Neural cell (in vitro differentiated cells): ENCODE results near the gene CD3E.

Experiments
- CTCF ChIP-seq: fragments of 450-650 bp; IDR thresholded peaks from 2 replicates; pipeline ENCODE4 v1.5.1; 2014; ENCODE audit warnings: antibody characterized with exemption, mild to moderate bottlenecking, moderate library complexity; ENCODE audit not compliant: poor library complexity, severe bottlenecking
- EP300 ChIP-seq: fragments of 450-650 bp; conservative IDR thresholded peaks from 2 replicates; pipeline ENCODE4 v1.6.1; 2014; ENCODE audit warnings: antibody characterized with exemption, mild to moderate bottlenecking, moderate library complexity; ENCODE audit not compliant: poor library complexity, severe bottlenecking
- EZH2 ChIP-seq: fragments of 200-600, 300-800 bp; shearing (Covaris generic), sonication (generic); IDR thresholded peaks from 2 replicates; pipeline ENCODE4 v1.6.1; 2014; ENCODE audit warnings: antibody characterized with exemption, low read length, borderline replicate concordance, mild to moderate bottlenecking; ENCODE audit not compliant: insufficient read depth, poor library complexity, severe bottlenecking
- MXI1 ChIP-seq: fragments of 450-650 bp; conservative IDR thresholded peaks from 2 replicates; pipeline ENCODE4 v1.6.1; 2014; ENCODE audit warnings: antibody characterized with exemption, mild to moderate bottlenecking; ENCODE audit not compliant: poor library complexity, severe bottlenecking
- POLR2AphosphoS5 ChIP-seq: IDR thresholded peaks from 2 replicates; pipeline ENCODE4 v1.6.1; 2012
- RAD21 ChIP-seq: fragments of 450-650 bp; conservative IDR thresholded peaks from 2 replicates; pipeline ENCODE4 v1.6.1; 2014; ENCODE audit warnings: antibody characterized with exemption, mild to moderate bottlenecking, moderate library complexity
- REST ChIP-seq: IDR thresholded peaks from 2 replicates; pipeline ENCODE4 v1.6.1; 2012; ENCODE audit warnings: borderline replicate concordance
- SMC3 ChIP-seq: fragments of 450-650 bp; conservative IDR thresholded peaks from 2 replicates; pipeline ENCODE4 v1.6.1; 2014; ENCODE audit warnings: antibody characterized with exemption, mild to moderate bottlenecking, moderate library complexity; ENCODE audit not compliant: poor library complexity
- TAF1 ChIP-seq: IDR thresholded peaks from 2 replicates; pipeline ENCODE4 v1.6.1; 2012; ENCODE audit warnings: low read depth

- no peak for TF ChIP-seq EP300
- TF ChIP-seq POLR2AphosphoS5 = no peak
- no peak for TF ChIP-seq CTCF
- no peak for TF ChIP-seq EZH2
- TF ChIP-seq RAD21 = no peak
- no peak for TF ChIP-seq REST
- TF ChIP-seq SMC3 = no peak
- TF ChIP-seq TAF1 = no peak
- no peak for TF ChIP-seq MXI1
These were observed 24.2 kb downstream of the CD3E start for GRCh38 chr11:118328745-118329144.
